Neutrophil (primary cell): Measurements from ENCODE around the gene TSHZ2.

Experiments
- H3K27ac ChIP-seq: fragments of 200-600 bp; sonication (generic); 2 replicates; pipeline ENCODE4 v1.5.1; 2016; ENCODE audit warnings: mild to moderate bottlenecking, moderate library complexity
- H3K27me3 ChIP-seq: fragments of 200-600 bp; sonication (generic); 2 replicates; pipeline ENCODE4 v1.6.0; 2016; ENCODE audit warnings: mild to moderate bottlenecking
- H3K36me3 ChIP-seq: fragments of 200-600 bp; sonication (generic); 2 replicates; pipeline ENCODE4 v1.5.1; 2017
- H3K4me1 ChIP-seq, 2 experiments: fragments of 200-600 bp in 1 of 2; sonication (generic) in 1 of 2; 1 replicate in 1 of 2; 2 replicates in 1 of 2; pipeline versions ENCODE4 v1.5.1 to v1.6.1; 2013 to 2016; ENCODE audit warnings: low read depth in 1 of 2, low read length in 1 of 2, mild to moderate bottlenecking in 1 of 2, moderate library complexity in 1 of 2; ENCODE audit not compliant: control insufficient read depth in 1 of 2, insufficient read depth in 1 of 2
- H3K4me3 ChIP-seq, 2 experiments: fragments of 200-600 bp in 1 of 2; sonication (generic) in 1 of 2; 1 replicate in 1 of 2; 2 replicates in 1 of 2; pipeline ENCODE4 v1.5.1; 2013 to 2016; ENCODE audit warnings: low read depth in 1 of 2, low read length in 1 of 2, mild to moderate bottlenecking in 1 of 2, moderate library complexity in 1 of 2
- H3K9me3 ChIP-seq: fragments of 200-600 bp; sonication (generic); 2 replicates; pipeline ENCODE4 v1.5.1; 2016
- CTCF ChIP-seq: fragments of 200-600 bp; sonication (generic); IDR thresholded peaks from 2 replicates; pipeline ENCODE4 v1.5.1; 2016; ENCODE audit warnings: antibody characterized with exemption

Gene TSHZ2

GRCh38 chr20:53250456-53250855 lies 278.3 kb downstream of the TSHZ2 start:
- Histone ChIP-seq H3K36me3 (no peaks in the 10 kb centered on the region), H3K9me3 (no peaks in the 10 kb centered on the region), H3K4me1 (no peaks in the 10 kb centered on the region), H3K4me3 (no peak overlapping the region), H3K27ac (no peak overlapping the region), H3K27me3 (no peaks in the 10 kb centered on the region)
- no peak for TF ChIP-seq CTCF

- no peak overlapping the region for H3K27ac ChIP-seq
- no peaks in the 10 kb centered on the region for H3K36me3 ChIP-seq
- no peaks in the 10 kb centered on the region for H3K4me1 ChIP-seq
- H3K27me3 ChIP-seq = no peaks in the 10 kb centered on the region
- no peak for TF ChIP-seq CTCF
- no peak overlapping the region for H3K4me3 ChIP-seq
- H3K9me3 ChIP-seq = no peaks in the 10 kb centered on the region
Observed at GRCh38 chr20:53252002-53252401, 279.8 kb downstream of the TSHZ2 start.

GRCh38 chr20:53253668-53254067 lies 281.5 kb downstream of the TSHZ2 start:
- H3K36me3 ChIP-seq = no peaks in the 10 kb centered on the region
- no peak for TF ChIP-seq CTCF
- H3K27me3 ChIP-seq = no peaks in the 10 kb centered on the region
- H3K9me3 ChIP-seq = no peaks in the 10 kb centered on the region
- H3K4me3 ChIP-seq = no peak overlapping the region
- no peak overlapping the region for H3K27ac ChIP-seq
- H3K4me1 ChIP-seq = no peaks in the 10 kb centered on the region

GRCh38 chr20:53255102-53255710 lies 283.0 kb downstream of the TSHZ2 start:
- Histone ChIP-seq H3K4me3 (no peak overlapping the region), H3K36me3 (no peaks in the 10 kb centered on the region), H3K27ac (no peak overlapping the region), H3K4me1 (no peaks in the 10 kb centered on the region), H3K9me3 (no peaks in the 10 kb centered on the region), H3K27me3 (peaks cover 8% of the 10 kb centered on the region)
- no peak for TF ChIP-seq CTCF

- H3K4me3 ChIP-seq = no peak overlapping the region
- H3K4me1 ChIP-seq = no peaks in the 10 kb centered on the region
- no peak overlapping the region for H3K27ac ChIP-seq
- H3K9me3 ChIP-seq = no peaks in the 10 kb centered on the region
- TF ChIP-seq CTCF = no peak
- peaks cover 30% of the 10 kb centered on the region for H3K27me3 ChIP-seq
- no peaks in the 10 kb centered on the region for H3K36me3 ChIP-seq
Observed at GRCh38 chr20:53258741-53259140, 286.6 kb downstream of the TSHZ2 start.

- no peaks in the 10 kb centered on the region for H3K36me3 ChIP-seq
- no peaks in the 10 kb centered on the region for H3K9me3 ChIP-seq
- no peaks in the 10 kb centered on the region for H3K4me1 ChIP-seq
- peaks cover 31% of the 10 kb centered on the region for H3K27me3 ChIP-seq
- TF ChIP-seq CTCF = no peak
- H3K27ac ChIP-seq = no peak overlapping the region
- H3K4me3 ChIP-seq = no peak overlapping the region
Observed at GRCh38 chr20:53260168-53260567, 288.0 kb downstream of the TSHZ2 start.
